ENCODE data around the gene WDR45B. TPM values are rescaled to one million over a fixed set of nuclear protein-coding genes. Genes with fewer than 3 reads are reported as not detected.

WDR45B gene
- total RNA-seq, 1 experiment from 2014 or later: 131 TPM

DNA sequence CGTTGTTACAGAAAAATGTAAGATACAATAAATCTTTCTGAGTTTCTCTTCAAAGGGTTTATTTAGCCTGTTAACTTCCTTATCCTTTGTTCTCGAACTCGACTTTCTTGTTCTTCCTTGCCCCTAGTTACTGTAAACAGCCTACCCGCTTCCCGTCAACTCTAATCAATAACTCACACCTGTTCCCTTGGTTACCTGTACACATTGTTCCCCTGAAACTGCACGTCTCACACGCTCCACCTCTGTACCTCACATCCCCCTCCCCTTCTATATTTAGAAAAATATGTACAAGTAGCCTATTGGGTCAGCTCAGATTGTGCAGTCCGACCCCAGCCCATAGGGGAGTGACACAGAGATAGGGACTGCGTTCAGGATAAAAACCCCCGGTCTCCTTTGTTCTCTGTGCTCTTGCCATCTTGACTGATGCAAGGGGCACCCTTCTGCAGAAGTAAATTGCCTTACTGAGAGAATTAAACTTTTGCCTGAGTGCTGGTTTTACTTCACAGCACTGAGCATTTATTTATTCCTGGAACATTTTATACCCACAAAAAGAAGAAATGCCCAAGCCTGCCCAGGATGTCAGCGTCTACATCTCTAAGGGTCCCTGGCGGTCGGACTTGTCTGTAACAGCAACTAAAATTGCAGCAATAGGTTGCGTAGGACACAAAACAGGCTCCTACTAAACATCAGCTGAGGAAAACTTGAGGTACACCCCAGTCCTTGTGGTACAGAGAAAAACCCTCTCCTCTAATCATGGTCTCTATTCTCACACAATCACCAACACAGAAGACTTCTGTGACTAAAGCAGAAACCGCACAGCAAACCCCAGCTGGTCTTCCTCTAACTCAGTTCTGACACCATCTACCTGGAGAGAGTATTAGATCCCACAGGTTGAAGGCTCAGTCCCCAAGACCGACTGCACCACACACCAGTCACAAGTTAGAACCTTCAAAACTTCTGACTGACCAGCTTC, 11.3 kb downstream of the WDR45B start:
- DNase-seq: no peak
- Histone ChIP-seq H3K27me3 (ENCODE audit: control insufficient read depth, insufficient read depth, low read length) (no peaks in the 10 kb centered on the region), H3K4me3 (ENCODE audit: insufficient read depth, low read depth, low read length) (no peak overlapping the region), H3K36me3 (replicated peaks; ENCODE audit: control insufficient read depth, insufficient read depth, low read length) (peaks cover 3% of the 10 kb centered on the region)

DNA sequence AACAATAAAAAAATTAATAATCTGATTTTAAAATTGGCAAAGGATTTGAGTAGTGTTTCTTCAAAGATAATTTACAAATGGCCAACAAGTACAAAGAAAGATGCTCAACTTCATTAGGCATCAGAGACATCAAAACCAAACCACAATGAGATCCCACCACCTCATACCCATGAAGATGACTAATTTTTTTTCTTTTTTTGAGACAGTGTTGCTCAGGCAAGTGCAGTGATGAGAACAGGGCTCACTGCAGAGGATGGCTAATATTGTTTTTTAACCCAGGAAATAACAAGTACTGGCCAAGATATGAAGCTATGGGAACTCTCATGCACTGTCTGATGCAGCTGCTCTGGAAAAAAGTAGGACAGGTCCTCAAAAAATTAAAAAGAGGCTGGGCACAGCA, 14.9 kb downstream of the WDR45B start:
- Histone ChIP-seq H3K27me3 (ENCODE audit: control insufficient read depth, insufficient read depth, low read length) (no peaks in the 10 kb centered on the region), H3K4me3 (ENCODE audit: insufficient read depth, low read depth, low read length) (no peak overlapping the region), H3K36me3 (replicated peaks; ENCODE audit: control insufficient read depth, insufficient read depth, low read length) (peaks cover 5% of the 10 kb centered on the region)
- no peak for DNase-seq

DNA sequence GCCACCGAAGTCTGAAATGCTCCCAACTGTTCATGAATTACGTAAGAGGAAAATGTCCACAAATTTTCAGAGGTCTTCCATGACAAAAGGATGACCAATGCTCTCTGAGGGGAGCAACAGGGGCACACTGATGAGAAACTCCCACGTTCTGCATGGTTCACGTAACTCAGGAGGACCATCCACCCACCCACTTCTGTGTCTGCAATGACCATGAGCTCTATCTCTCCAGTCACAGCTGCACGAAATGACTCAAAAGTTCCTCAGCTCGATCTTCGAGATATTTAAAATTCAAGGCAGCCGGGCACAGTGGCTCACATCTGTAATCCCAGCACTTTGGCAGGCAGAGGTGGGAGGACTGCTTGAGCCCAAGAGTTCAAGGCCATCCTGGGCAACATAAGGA, 15.8 kb downstream of the WDR45B start:
- Histone ChIP-seq H3K4me3 (ENCODE audit: insufficient read depth, low read depth, low read length) (no peak overlapping the region), H3K36me3 (replicated peaks; ENCODE audit: control insufficient read depth, insufficient read depth, low read length) (peaks cover 9% of the 10 kb centered on the region), H3K27me3 (ENCODE audit: control insufficient read depth, insufficient read depth, low read length) (no peaks in the 10 kb centered on the region)
- DNase-seq: no peak

DNA sequence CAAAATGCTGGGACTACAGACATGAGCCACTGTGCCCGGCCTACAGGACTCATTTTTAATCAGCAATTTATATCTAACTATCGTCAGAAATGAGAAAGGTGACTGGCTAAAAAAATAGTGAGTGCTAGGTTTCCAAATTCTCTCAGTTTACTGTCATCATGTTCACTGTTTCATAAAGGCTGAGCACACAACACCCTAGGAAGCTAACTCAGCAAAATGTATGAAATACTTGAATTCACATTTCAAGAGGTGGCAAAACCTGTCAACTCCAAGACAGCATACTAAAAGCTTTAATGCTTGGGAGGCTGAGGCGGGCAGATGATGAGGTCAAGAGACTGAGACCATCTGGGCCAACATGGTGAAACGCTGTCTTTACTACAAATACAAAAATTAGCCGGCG, 16.7 kb downstream of the WDR45B start:
- Histone ChIP-seq H3K36me3 (replicated peaks; ENCODE audit: control insufficient read depth, insufficient read depth, low read length) (peaks cover 12% of the 10 kb centered on the region), H3K27me3 (ENCODE audit: control insufficient read depth, insufficient read depth, low read length) (no peaks in the 10 kb centered on the region), H3K4me3 (ENCODE audit: insufficient read depth, low read depth, low read length) (no peak overlapping the region)
- DNase-seq: no peak

DNA sequence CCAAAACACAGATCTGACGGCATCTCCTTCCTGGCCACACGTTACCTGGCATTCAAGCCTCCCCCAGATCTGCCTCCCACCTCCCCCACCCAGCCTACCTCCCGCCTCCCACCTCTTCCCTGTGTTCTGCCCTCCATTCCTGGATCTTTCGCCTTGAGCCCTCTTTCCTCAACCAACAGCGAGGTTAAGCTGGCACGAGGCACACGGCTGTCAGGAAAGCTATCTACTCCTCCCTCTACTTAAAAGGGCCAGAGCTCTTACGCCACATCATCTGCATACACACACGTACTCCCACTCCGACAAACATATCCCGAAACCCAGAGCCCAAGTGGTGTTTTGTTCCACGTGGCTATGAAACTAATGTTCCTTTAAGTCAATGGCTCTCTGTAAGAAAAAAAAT, 18.0 kb downstream of the WDR45B start:
- peaks cover 15% of the 10 kb centered on the region for H3K36me3 ChIP-seq (replicated peaks; ENCODE audit: control insufficient read depth, insufficient read depth, low read length)
- no peak overlapping the region for H3K4me3 ChIP-seq (ENCODE audit: insufficient read depth, low read depth, low read length)
- DNase-seq: no peak
- H3K27me3 ChIP-seq (ENCODE audit: control insufficient read depth, insufficient read depth, low read length): no peaks in the 10 kb centered on the region

DNA sequence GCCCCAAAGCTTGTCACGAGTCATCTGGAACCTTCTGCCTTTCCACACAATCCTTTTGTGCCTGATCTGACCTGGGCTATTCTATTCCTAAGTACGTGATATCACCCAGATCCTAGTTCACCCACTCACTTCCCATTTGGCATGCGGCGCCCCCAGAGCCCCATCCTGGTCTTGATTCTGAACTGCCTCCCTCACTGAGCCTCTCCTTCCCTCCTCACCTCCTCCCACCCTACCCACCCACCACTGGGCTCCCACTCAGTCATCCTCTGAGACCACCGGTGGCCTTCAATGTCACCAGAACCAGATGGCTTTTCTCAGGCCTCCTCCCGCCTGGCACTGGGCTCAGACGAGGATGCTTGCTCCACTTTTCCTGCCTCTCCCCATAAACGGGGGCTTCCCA, 18.5 kb downstream of the WDR45B start:
- H3K4me3 ChIP-seq (ENCODE audit: insufficient read depth, low read depth, low read length): no peak overlapping the region
- peaks cover 19% of the 10 kb centered on the region for H3K36me3 ChIP-seq (replicated peaks; ENCODE audit: control insufficient read depth, insufficient read depth, low read length)
- H3K27me3 ChIP-seq (ENCODE audit: control insufficient read depth, insufficient read depth, low read length): no peaks in the 10 kb centered on the region
- DNase-seq: no peak

DNA sequence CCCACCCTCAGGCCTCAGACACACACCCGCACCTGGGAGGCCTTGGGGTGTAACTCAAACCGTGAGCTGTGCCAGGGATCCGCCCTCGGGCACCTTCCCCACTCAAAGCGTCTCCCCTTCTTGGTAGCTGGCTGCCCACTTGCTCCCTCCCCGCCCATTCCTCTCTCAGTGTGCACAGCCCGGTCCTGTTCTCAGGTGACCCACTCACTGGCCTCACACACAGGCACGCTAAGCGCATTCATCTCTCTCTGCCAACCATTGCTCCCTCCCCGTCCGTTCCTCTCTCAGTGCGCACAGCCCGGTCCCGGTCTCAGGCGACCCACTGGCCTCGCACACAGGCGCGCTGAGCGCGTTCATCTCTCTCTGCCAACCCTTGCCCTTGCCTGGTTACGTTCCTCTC, 20.8 kb downstream of the WDR45B start:
- no peak for DNase-seq
- H3K27me3 ChIP-seq (ENCODE audit: control insufficient read depth, insufficient read depth, low read length): no peaks in the 10 kb centered on the region
- no peak overlapping the region for H3K4me3 ChIP-seq (ENCODE audit: insufficient read depth, low read depth, low read length)
- H3K36me3 ChIP-seq (replicated peaks; ENCODE audit: control insufficient read depth, insufficient read depth, low read length): peaks cover 21% of the 10 kb centered on the region

DNA sequence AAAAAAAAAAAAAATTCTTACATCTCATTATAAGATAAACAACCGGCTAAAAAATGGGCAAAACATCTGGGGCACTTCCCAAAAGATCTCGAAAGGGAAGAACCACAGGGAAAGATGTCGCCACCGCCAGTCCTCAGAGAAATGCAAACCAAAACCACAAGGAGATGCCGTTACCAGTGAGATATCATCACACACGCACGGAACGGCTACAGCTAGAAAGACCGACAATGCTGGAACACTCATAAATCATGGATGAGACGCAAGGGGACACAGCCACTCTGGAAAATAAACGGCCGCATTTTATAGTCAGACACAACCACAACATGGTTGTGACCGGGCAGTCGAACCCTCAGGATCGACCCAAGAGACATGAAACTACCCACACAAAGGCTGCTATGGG, 24.5 kb downstream of the WDR45B start:
- no peak for DNase-seq
- peaks cover 25% of the 10 kb centered on the region for H3K36me3 ChIP-seq (replicated peaks; ENCODE audit: control insufficient read depth, insufficient read depth, low read length)
- H3K4me3 ChIP-seq (ENCODE audit: insufficient read depth, low read depth, low read length): no peak overlapping the region
- H3K27me3 ChIP-seq (ENCODE audit: control insufficient read depth, insufficient read depth, low read length): no peaks in the 10 kb centered on the region

DNA sequence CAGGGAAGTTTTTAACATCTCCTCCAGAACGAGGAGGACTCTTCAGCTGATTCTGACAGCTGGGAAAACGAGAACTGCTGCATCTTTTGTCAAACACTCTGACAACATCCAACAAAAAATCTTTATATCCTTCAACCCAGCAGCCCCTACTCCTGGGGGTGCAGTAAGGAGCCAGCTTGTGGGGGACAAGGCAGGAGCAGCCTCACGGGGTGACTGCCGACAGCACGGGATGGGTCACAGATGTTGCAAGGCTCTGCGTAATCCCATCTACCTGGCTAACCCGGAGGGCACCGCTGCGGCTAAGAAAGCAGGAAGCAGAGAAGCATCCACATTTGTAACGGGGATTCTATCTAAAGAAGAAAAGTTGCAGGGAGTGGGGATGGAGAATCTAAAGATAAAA, 28.6 kb downstream of the WDR45B start:
- H3K36me3 ChIP-seq (replicated peaks; ENCODE audit: control insufficient read depth, insufficient read depth, low read length): peaks cover 26% of the 10 kb centered on the region

DNA sequence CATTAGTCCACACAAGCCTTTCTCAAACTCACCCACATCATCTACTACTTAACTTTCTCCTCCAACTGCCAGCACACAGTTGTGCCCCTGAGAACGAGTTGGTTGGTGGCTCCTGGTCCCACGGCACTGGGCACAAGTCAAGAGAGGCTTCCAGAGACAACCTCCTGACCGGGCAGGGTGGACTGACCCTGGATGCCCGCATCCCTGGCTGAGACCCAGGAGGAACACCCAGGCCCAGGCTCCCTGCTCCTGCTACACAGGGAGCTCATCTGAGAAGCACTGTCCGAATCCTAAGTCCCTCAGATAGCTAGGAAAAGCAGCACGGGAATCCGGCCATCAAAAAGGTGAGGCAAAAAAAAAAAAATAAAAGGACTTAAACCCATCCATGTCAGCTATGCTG, 29.0 kb downstream of the WDR45B start:
- no peak for DNase-seq
- H3K4me3 ChIP-seq (ENCODE audit: insufficient read depth, low read depth, low read length): no peak overlapping the region
- no peaks in the 10 kb centered on the region for H3K27me3 ChIP-seq (ENCODE audit: control insufficient read depth, insufficient read depth, low read length)
- peaks cover 26% of the 10 kb centered on the region for H3K36me3 ChIP-seq (replicated peaks; ENCODE audit: control insufficient read depth, insufficient read depth, low read length)

More for the DNA sequence above, 28.6 kb downstream of the WDR45B start:
- H3K27me3 ChIP-seq (ENCODE audit: control insufficient read depth, insufficient read depth, low read length): no peaks in the 10 kb centered on the region
- DNase-seq: no peak
- H3K4me3 ChIP-seq (ENCODE audit: insufficient read depth, low read depth, low read length): no peak overlapping the region

DNA sequence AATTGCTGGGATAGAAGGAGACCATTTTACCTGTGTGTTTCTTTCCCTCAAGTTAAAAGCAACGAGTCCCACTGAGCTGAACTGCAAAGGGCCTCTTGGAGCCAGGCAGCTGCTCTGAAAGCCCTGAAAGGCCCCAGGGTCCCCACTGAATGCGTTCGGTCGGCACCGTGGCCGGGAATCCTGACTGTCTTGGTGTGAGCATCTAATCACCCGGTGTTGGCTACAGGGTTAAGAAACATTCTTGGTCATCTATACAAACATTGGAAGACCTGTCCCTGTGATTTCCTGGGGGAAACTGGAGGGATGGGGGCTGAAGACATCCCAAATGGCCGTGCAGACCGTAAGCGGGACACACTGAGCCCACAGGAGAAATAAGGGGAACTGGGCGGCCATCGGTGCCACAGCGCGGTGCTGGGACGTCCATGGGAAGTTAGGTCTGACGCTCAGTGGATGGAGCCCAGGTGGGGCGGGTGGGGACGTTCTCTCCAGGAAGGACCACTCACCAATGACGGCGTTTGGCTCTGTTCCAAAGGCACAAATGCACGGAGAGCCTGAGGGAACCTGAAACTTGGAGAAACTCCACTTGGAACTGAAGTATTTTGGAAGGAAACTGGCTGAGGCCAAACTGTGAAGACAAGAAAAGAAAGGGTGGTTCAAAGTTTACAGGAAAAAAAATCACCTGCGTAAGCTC, 32.1 kb downstream of the WDR45B start:
- no peak for DNase-seq
- no peaks in the 10 kb centered on the region for H3K27me3 ChIP-seq (ENCODE audit: control insufficient read depth, insufficient read depth, low read length)
- no peak overlapping the region for H3K4me3 ChIP-seq (ENCODE audit: insufficient read depth, low read depth, low read length)
- peaks cover 19% of the 10 kb centered on the region for H3K36me3 ChIP-seq (replicated peaks; ENCODE audit: control insufficient read depth, insufficient read depth, low read length)

DNA sequence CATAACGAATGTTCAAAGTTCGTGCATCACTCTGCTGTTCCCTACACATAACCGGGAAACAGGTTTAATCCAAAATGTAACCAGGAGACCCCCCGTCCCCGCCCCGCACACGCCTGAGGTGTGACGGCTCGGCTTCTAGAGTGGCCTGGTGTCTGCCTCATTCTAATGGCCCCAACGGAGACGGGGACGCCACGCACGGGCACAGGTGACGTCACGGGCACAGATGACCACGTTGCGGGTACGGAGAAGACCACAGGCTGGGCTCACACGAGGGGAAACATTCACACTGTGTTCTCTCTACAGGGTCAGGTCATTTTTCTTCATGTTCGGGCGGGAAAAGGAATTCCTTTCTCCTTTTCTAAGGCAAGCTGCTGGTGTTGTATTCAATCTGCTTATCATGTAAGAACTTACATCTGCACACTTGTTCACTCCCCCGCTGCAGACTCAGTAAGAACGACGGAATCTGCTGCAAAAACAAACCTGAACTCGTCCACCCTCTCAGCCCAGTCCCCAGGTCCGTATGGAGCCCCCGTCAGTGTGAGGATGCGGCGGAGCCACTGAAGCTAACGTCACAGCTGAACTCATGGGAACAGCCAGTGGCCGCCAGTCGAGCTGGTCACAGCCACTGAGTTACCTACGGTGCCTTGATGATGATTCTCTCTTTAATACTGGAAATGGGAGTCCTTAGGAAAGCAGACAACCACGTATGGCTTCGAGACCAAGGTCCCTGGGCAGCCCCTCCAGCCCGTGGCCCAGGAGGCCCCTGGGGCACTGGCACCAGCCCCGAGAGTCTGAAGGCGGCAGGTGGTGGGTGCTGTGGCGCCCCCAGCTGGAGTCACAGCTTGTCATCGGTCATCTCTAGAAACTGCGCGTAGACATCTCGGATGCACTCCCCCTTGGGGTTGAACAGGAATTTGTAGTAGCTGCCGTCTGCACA, 32.9 kb downstream of the WDR45B start:
- no peak for DNase-seq
- no peak overlapping the region for H3K4me3 ChIP-seq (ENCODE audit: insufficient read depth, low read depth, low read length)
- H3K27me3 ChIP-seq (ENCODE audit: control insufficient read depth, insufficient read depth, low read length): no peaks in the 10 kb centered on the region
- H3K36me3 ChIP-seq (replicated peaks; ENCODE audit: control insufficient read depth, insufficient read depth, low read length): peaks cover 18% of the 10 kb centered on the region

DNA sequence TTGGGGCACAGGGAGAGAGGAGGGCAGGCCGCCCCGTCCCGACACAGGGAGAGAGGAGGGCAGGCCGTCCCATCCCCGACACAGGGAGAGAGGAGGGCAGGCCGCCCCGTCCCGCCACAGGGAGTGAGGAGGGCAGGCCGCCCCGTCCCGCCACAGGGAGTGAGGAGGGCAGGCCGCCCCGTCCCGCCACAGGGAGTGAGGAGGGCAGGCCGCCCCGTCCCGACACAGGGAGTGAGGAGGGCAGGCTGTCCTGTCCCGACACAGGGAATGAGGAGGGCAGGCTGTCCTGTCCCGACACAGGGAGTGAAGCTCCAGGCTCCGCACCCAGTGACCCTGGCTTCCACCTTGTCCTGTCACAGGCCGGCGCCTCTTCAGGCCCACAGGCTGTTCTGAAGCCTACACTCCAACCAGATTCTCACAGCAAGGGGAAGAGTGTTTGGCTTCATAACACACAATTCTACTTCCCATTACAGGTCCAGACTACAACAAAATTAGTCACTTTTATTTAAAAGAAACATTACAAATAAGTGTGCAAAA, 34.1 kb downstream of the WDR45B start:
- H3K27me3 ChIP-seq (ENCODE audit: control insufficient read depth, insufficient read depth, low read length): no peaks in the 10 kb centered on the region
- no peak for DNase-seq
- H3K4me3 ChIP-seq (ENCODE audit: insufficient read depth, low read depth, low read length): no peak overlapping the region
- H3K36me3 ChIP-seq (replicated peaks; ENCODE audit: control insufficient read depth, insufficient read depth, low read length): peaks cover 16% of the 10 kb centered on the region
